Hematopoietic multipotent progenitor cell treated with erythropoietin and hydrocortisone succinate and interleukin-3 and kit ligand, for 15 days (in vitro differentiated cells): ENCODE results near the gene ARHGEF4.

Source experiments
- DNase-seq: peaks from one replicate; pipeline ENCODE4 v3.0.0-alpha.2; 2015; ENCODE audit warnings: low spot score

Gene ARHGEF4

DNA sequence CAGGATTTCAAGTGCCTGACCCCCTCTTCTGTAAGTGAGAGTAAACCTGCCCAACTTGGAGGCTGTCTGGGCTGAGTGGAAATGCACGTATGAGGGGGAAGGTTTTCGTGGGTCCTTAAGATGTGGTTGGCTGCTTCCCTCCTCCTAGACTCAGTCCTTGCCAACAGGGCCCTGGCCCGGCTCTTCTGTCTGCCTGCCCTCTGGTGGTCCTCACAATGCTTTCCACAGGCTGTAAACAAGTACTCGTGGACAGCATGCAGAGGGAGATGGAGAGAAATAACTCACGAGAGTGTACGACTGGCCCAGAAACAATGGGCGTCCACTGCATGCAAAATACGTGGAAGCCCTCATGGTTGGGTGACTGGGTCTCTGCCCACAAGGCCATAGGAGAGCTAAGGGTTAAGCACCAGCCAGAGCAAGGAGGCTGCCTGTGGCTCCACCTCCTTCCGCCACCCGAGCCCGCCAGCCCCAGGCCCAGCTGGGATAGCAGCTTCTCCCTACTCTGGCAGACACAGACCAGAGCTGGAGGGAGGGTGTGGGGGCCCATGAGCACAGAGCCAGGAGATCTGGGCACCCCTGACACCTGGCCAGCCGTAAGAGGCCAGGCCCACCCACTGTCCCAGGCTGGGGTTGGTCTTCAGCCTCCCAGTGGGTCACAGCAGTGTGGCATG is 17.0 kb upstream of the ARHGEF4 start:
- no peak for DNase-seq

DNA sequence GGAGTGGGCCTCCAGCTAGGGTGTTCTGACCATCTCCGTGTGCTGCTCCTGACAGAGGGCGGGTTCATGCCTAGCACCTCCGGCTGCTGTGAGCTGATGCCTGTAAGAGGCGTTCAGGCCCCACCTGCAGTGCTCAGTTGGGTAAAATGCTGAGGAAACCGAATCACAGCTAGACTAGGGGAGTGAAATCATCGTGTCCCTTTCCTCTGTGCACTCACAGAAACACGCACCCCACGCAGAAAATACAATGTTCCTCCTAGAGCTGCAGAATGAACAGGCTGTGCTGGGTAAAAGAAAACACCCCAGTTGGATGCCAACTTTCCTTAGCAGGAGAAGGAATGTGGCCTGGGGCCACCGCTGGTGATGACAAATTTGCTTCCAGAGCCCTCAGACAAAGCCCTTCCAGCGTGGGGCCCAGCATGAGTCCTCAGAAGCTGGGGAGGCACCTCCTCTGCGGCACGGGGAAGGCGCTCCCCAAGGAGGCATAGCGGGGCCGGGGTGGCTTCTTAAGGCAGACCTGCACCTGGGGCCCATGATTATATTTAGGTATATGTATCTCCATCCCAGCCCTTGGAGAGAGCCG is 16.3 kb upstream of the ARHGEF4 start:
- no peak for DNase-seq

DNA sequence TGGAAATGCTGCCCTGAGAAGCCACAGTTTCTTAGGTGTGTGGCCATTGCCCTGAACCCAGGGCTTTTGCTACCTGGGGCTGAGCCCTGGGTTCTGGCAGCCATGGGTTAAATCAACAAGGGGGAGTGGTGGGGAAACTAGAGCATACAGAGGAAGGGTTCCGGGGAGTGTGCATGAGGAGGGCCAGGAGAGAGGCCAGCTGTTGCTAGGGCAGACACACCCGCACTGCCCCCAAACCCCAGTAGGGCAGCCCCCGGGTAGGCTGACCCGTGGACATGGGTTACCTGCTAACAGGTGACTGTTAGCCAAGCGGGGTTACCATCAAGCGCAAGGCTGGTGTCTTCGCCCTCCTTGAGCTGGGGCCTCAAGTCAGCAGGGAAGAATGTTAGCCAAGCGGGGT is 14.8 kb upstream of the ARHGEF4 start:
- DNase-seq: no peak

DNA sequence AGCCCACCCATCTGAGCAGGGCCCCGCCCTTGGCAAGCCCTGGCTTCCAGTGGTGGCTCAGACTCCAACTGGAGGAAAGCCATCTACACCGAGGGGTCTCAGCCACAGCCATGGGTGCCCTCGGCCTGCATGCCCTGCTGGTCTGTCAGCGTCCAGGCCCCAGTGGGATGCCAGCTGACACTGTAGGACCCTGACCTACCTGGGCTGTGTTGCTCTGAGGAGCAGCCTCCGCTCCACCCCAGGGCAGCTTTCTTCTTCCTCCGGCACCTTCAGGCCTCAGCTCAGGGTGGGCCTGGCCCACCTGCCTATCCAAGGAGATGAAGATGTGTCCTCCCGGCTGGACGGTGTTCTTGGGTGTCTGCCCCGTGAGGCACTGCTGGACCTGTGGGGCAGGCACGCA is 13.9 kb upstream of the ARHGEF4 start:
- DNase-seq: no peak

DNA sequence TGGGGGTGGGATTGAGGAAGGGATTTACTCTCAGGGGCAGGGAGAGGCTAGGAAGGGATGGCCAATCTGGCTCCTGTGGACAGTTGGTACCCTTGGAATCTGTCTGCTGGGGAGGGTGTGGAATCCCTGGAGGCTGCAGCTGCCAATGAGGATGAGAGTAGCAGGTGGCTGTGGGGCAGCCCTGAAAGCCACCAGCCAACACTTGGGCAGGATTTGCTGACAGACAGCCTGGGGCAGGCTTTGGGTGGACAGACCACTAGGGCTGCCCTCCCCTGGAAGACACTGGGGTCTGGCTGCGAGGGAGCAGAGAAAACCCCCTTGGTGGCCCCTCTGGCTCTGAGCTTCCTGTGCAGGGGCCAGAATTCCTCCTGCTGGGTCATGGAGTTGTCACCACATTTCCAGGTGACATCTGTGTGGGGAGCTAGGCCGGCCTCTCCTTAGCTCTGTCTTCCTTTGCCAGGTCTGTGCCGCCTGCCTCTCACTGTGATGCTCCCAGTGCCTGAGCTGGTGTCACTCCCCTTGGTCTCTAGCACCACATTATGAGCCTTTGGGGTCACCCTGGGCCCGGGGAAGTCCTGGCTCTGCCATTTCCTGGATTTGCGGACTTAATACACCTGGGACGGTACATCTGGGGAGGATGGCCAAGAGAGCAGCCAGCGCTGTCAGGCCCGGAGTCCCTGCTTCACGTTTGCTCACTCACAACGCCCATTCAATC is 13.4 kb upstream of the ARHGEF4 start:
- no peak for DNase-seq

DNA sequence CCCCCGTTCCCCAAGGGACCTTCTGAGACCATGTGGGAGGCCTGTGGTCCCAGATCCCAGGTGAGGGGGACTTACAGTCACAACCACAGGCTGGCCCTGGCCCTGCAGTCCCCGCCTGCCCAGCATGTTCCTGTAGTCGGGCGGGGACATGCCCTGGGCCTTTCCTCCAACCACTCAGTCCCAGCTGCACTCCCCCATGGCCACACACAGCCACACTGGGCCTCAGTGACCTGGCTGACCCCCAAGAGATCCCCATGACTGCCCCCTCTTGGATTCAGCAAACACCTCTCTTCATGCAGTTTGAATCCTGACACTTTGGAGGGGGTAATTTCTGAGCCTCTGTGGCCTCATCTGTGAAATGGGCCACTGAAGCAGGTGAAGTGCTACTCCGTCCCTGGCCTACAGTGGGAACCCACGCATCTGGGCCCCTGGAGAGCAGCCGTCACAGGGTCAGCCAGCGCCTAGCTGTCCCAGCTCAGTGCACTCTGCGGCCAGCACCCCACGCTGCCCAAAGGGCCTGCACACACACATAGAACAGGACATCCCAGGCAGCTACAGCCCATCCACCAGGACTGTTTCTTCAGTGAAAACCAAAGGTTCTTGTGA is 12.7 kb upstream of the ARHGEF4 start:
- no peak for DNase-seq

DNA sequence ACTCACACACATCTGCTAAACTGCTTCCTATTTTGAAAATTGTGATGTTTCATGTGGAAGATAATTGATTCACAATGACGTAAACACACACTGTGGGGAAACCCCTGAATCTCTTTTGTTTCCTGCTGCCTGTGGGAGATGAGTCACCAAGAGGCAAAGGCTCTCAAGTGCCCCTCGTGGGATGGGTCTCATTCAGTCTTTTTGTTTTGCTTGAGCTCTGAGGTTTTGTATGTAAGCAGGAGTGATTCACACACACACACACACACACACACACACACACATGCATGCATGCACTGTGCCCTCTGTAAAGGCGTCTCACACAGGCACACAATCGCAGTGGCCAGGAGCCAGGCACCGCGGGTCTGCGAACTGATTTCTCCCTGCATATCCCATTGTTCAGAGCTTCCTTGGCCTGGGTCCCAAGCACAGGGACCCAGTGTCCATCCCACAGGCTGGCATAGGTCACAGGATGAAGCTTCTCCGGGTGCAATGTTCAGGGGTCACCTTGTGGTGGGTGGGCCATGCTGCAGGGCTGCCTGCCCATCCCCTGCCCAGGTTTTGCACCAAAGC is 12.1 kb upstream of the ARHGEF4 start:
- DNase-seq: no peak

DNA sequence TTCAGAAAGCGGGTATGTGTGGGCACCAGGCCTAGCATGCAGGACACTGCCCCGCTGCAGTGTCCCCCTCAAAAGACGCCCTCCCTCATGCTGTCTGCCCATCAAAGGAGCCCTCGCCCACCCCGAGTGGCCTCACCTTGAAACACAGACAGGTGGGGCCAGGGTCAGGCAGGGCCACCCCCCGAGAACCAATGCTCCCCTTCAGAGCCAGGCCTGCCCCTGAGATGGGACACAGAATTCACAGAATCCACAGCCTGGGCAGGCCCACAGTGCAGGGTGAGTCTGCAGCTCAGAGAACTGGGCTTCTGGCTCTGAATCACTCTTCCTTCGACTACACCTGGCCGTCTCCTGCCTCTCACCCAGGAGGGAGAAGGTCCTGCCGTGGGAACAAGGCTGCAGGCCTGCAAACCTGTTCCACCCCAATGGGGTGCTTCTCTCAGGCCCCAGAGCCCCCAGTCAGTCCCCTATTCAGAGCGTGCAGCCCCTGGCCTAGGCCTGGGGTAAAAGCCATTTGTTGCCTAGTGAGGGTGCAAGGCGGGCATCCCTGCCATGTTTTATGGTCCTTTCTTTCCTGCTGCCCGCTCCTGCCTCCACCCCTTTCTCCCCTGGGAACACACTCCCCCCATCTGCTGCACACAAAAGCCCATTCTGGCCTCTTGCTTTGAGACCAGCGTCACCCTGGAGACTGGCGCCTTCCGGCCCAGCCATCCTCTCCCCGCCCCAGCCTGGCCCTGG is 11.3 kb upstream of the ARHGEF4 start:
- no peak for DNase-seq

DNA sequence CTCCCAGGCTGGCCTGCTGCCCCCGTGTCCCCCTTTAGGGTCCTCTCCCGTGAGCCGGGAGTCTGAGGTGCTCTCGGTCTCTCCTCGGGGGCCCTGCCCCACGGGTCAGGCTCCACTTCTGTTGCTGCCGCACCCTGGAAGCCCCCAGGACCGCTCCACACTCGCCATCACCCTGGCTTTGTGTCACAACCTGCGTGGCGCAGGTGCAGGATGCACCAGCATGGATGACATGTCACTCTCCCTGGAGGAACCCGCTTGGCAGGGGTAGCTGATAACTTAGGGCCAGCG is 10.8 kb upstream of the ARHGEF4 start:
- DNase-seq: no peak

DNA sequence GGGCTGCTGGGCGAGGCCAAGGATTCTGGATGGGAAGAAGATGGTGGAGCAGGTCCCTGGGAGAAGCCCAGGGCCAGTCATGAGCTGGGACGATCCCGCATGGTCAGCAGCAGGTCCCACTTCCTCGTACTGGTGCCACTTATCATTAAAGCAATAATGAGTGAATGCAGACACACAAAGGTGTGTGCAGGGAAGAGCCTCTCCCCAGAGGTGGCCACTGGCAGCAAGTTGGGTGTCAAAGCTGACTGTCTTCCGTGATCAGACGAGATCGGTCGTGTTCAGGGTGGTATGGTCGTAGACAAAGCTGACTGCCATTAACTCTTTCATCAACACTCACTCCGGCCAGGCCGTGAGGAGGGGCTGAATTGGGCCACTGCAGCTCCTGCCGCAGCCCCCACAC is 10.3 kb upstream of the ARHGEF4 start:
- no peak for DNase-seq

DNA sequence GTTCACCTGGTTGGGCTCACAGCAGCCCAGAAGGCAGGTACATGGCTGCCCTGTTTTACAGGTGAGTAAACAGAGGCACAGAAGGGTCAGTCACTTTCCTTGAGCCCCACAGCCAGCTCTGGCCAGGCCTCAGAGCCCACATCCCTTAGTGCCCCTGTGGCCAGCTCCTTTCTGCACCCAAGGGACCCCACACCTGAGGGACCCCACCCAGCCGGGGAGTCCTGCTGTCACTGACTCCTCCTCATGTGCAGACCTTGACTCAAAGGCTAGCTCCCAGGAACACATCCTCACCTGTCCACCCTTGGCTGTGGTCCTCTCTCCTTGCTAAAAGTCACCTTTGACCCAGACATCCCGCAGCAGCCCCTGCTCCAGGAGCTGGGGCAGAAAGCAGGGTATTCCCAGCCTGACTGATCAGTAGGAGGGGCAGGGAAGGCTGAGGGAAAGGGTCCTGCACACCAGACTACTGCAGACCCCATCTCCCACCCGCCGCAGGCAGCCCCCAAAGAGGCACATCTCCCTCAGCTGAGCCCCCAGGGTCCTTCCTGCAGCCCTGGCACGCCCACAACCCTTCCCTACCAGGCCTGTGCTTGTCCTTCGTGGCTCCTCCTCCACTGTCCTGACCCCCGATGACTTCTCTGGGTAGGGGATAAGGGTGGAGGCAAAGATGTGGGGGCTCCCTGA is 9.8 kb upstream of the ARHGEF4 start:
- no peak for DNase-seq

DNA sequence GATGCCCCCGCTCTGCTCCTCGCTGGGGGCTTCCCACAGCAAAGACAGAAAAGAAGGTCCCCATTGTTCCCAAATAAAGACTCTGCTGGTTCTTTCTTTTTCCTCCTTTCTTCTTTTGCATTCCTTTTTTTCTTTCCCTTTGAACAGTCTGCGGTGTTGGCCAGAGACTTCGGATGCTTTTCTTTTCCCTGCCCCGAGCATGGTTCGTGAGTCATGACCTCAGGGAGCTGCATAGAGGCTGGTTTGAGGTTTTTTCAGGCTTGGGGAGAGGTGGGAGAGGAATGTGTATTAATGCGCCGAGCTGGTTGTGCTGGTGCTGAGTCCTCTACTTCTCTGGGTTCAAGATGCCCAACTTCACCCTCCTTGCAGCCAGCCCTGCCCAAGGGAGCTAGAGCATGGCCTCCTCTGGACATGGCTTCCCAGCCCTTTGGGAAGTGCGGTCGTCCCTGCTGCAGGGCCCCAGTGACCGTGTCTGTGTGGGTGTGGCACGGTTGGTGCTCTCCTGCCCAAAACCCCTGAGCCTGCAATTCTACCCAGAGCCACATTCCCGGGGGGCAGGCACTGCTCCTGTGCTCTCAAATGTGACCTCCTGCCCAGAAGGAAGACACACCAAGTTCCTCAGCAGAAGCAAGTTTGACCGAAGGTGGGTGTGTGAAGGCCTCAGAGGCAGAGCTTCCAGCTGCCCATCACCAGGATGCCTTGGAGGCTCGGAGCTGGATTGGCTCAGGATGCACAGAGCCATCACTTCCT is 9.0 kb upstream of the ARHGEF4 start:
- no peak for DNase-seq

DNA sequence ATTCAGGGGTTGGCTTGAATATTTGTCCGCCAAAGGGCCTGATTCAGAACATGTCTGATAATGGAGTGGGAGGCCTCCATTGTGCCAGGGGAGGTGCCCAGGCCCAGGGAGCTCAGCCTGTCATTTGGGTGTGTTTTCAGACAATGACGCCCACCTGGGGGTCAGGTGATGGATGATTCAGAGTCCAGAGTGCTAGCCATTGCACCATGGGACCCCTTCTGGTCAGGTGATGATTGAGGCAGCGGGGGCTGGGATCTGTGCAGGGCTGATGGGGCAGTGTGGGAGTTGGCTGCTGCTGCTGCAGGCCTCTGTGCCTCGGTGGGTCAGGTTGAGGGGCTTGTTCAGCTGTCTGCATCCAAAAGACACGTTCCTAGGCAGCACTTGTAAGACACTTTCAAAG is 8.3 kb upstream of the ARHGEF4 start:
- DNase-seq: no peak

DNA sequence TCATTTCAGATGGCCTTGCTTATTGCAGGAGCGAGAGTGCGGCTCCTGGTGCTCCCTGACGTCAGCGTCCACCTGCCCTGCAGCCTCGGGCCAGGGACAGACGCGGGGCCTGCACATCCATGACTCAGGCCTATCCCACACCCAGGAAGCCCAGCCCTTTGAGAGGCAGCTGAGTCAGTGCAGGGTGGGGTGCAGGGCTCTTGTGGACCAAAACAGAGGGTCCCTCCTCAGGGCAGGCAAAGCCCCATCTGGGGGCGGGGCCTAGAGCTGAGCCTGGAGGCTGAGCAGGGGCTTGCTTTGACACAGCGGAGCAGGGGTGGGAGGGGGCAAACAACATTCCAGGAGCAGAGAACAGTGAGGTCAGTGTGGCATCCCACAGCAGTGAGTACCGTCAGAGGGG is 7.7 kb upstream of the ARHGEF4 start:
- DNase-seq: no peak

DNA sequence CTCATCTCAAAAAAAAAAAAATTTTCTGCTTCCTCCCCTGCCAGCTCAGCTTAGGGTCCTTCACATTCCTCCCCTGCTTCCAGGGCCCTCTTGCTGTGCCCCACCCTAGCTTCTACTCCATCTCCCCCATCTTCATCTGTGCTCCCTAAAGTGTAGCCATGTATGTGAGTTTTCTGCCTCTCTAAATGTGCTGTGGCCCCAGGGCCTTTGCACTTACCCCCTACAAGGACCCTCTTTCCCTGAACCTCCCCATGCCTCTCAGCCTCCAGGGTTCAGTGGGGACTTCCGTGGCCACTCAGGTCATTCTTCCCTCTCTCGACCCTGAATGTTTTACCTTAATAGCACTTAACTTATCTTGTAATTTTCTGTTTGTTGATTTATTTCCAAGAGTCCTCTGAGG is 6.2 kb upstream of the ARHGEF4 start:
- DNase-seq: no peak

DNA sequence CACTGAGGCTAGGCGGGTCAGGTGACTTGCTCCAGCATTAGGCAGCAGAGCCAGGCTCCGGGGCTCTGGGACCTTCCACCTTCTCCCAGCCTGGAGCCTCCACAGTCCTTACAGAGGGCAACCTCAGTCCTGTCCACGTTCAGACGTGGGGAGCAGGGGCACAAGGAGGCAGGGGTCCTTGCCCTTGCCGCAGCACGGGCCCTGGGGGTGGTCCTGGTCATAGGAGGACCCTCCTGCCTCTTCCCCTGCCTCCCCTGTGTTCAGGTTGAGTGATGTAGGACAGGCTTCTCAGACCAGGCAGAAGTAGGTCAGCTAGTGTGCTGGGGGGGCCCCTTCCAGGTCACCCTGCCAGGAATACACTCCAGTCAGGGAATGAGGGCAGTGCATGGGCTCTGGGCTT is 5.4 kb upstream of the ARHGEF4 start:
- DNase-seq: no peak

DNA sequence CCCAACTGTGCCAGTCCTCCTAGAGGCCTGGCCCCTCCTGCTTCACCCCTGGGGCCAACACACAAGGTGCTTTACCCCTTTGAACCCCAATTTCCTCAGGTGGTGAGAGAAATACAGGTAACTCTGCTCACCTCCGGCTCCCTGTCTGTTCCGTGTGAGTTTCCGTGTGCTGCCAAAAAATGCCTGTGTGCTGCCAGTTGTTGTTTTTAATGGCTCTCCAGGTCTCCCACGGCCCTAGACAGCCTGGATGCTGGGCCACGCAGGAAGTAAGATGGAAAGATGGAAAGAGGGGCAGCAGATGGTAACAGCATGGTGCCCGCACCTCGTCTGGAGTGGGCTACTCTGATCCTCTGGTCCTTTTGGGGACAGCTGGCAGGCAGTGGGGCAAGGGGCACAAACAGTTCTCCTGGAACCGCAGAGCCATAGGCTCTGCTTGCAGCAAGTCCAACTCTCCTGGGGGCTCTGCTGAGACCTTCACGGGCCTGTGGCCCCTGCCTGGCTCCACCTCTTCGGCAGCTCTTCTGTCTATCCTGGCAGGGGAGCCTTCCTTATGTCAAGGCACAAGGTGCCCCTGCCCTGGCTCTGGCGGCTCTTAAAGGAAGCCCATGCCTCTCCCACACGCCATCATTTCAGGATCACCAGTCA is 4.3 kb upstream of the ARHGEF4 start:
- no peak for DNase-seq

DNA sequence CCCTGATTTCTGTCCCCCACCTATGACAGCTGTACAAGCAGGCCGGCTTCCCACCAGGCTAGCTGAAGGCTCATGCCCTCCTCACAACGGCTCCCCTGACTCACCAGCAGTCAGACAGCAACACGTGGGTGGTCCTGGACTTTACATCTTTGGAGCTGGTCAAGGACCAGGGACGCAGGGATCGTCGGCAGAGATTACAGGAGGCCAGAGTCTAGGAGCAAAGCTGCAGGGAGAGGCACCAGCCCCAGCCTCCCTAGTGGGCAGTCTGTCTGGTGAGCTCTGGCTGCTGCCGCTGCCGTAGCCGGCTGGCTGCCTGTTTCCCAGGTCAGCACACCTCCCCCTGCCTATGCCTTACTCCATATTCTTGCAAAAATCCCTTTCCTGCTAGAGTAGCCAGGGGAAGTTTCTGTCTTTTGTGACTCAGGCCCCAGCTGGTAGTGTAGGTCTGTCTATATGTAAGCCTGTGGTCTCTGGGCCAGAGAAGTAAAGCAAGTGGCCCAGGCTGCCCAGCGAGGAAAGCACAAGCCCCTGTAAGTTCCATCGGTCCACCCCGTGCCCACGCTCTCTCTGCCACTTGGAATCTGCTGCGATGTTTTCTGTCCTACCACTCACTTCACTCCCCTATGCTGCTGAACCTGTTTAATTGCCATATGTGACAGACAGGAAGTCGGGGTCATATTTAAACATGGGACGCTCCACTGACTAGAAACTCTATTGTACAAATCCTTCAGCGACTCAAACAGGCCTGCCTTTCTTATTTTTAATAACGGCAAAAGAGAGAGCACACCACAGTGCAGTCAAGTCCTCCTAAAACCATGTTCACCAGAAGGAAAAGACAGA is 2.4 kb upstream of the ARHGEF4 start:
- no peak for DNase-seq

DNA sequence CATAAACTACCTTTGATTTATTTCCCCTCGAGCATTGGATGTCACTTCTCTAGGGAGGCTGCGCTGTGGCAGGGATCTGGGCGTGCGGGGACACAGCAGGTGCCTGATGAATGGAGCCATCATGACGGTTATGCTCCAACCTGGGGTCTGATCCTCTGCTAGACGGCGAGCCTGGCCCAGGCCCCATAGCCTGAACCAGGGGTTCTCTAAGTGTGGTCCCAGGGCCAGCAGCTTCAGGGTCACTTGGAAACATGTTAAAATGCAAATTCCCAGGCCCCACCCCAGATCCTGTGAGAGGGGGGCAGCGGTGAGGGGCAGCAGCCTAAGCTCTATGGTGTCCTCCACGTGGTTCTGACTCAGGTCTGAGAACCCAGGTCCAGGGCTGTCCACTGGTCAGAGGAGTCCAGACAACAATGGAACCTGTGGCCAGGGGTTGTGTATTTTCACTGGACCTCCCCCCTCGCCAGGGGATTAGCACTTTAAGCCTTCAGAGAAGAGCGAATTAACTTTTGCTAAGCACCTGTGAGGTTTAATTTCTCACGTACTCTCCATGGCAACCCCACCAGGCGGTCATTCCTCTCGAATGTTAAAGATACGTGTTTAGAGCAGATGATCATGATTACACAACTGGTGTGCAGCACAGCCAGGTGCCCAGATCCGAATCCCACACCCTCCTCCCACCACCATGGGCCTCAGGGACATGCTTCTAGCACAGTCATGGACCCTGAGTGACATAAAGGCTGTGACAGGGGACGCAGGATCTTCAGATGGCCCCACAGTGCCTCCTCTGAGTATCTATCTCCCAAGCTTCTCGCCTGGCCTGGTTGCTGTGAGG is 1.6 kb upstream of the ARHGEF4 start:
- no peak for DNase-seq
